Ishikawa (cell line): ENCODE results near the gene GLYATL2.

Experiments used
- CREB1 ChIP-seq: IDR thresholded peaks from 2 replicates; pipeline ENCODE4 v1.6.1; 2012; ENCODE audit warnings: low read depth
- MAX ChIP-seq: IDR thresholded peaks from 2 replicates; pipeline ENCODE4 v1.6.1; 2012
- RAD21 ChIP-seq: IDR thresholded peaks from 2 replicates; pipeline ENCODE4 v1.6.1; 2012; ENCODE audit warnings: low read depth
- TAF1 ChIP-seq: IDR thresholded peaks from 2 replicates; pipeline ENCODE4 v1.6.1; 2012; ENCODE audit warnings: low read depth, mild to moderate bottlenecking
- TCF12 ChIP-seq: IDR thresholded peaks from 2 replicates; pipeline ENCODE4 v1.6.1; 2012; ENCODE audit warnings: low read depth

DNA sequence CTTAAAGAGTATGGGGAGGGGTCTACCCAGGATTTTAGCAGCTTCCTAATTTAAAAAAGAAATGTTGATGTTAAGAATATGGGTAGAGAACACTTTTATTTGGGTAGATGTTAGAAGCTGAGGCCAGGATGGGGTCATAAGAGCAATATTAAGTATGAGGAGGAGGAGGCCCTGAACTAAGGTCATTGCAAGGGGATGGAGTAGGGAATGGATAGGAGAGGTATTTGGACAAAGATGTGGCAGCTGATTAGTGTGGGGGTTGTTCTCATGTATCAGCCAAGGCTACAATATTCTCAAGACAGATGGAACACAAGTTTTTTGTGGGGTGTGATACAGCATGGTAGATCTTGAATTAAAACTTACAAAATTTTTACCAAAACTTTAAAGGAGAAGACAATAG lies 35.7 kb upstream of the GLYATL2 start:
- TF ChIP-seq TAF1 (no peak), RAD21 (no peak), MAX (no peak), TCF12 (no peak), CREB1 (no peak)
